Left ventricle myocardium inferior (tissue), 1 donor: Measurements from ENCODE around the gene EXOSC5. TPM values are rescaled to one million over a fixed set of nuclear protein-coding genes. Genes with fewer than 3 reads are reported as not detected.

ENCODE experiments used
- DNase-seq: peaks from one replicate; pipeline ENCODE4 v3.0.0-alpha.2; 2020
- H3K27ac ChIP-seq: fragments of 200-600 bp; replicated peaks from 2 replicates; pipeline ENCODE4 v1.8.0; 2021
- H3K27me3 ChIP-seq: fragments of 200-600 bp; 2 replicates; pipeline ENCODE4 v1.8.0; 2021; ENCODE audit warnings: low read depth
- H3K36me3 ChIP-seq: fragments of 200-600 bp; 2 replicates; pipeline ENCODE4 v1.8.0; 2021
- H3K4me1 ChIP-seq: fragments of 200-600 bp; 2 replicates; pipeline ENCODE4 v1.8.0; 2021
- H3K4me3 ChIP-seq: fragments of 200-600 bp; 2 replicates; pipeline ENCODE4 v1.8.0; 2021; ENCODE audit warnings: mild to moderate bottlenecking, moderate library complexity
- H3K9me3 ChIP-seq: fragments of 200-600 bp; replicated peaks from 2 replicates; pipeline ENCODE4 v1.8.0; 2021
- intact Hi-C: fragments of 100-400 bp; cut with micrococcal nuclease; formaldehyde crosslinking; loops from one replicate; pipeline ENCODE4 v1.11.0; 2022
- total RNA-seq: library from RNA; stranded (reverse); fragmentation: NEBNext Ultra II Directional; extraction: Animal tissue kit (Norgen Biotek cat#: 25700); gene quantifications from one replicate; pipeline ENCODE4 v1.2.1, GENCODE V29; 2021
- TF ChIP-seq, protein P1 (sequence below): fragments of 200-600 bp; IDR thresholded peaks from 2 replicates; pipeline ENCODE4 v1.8.0; 2021; ENCODE audit warnings: antibody characterized with exemption, mild to moderate bottlenecking, borderline replicate concordance
- donor health status: DM: no; HTN: yes; CAD: no; lungs with severe emphysema.

Gene EXOSC5
- total RNA-seq, 1 donor from 2014 or later, result 17.4 TPM

DNA sequence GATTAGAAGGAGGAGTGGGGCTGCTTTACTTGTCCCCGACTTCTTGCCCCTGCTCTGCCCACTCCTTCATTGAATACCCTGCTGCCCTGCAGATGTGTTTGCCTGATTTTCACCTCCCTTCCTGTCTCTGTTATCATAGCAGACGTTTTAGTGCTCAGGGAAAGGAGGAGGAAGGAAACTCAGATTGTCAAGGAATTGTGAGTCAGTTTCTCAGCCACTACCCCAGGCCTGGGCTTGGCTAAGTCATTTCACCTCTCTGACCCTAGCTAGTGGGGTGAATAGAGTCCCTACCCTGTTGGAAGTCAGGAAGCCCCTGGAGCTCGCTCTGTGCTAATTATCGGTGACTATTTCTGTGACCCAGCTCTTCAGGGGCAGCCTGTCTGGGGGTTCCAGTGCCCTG lies 4.3 kb upstream of the EXOSC5 start:
- intact Hi-C loops, result no loop called here
- peaks cover 5% of the 10 kb centered on the region for H3K36me3 ChIP-seq
- no peak overlapping the region for H3K4me3 ChIP-seq
- no peaks in the 10 kb centered on the region for H3K27me3 ChIP-seq
- H3K27ac ChIP-seq, result peak overlapping the region; percentile 87
- peaks cover 93% of the 10 kb centered on the region for H3K4me1 ChIP-seq
- TF ChIP-seq, protein P1, sequence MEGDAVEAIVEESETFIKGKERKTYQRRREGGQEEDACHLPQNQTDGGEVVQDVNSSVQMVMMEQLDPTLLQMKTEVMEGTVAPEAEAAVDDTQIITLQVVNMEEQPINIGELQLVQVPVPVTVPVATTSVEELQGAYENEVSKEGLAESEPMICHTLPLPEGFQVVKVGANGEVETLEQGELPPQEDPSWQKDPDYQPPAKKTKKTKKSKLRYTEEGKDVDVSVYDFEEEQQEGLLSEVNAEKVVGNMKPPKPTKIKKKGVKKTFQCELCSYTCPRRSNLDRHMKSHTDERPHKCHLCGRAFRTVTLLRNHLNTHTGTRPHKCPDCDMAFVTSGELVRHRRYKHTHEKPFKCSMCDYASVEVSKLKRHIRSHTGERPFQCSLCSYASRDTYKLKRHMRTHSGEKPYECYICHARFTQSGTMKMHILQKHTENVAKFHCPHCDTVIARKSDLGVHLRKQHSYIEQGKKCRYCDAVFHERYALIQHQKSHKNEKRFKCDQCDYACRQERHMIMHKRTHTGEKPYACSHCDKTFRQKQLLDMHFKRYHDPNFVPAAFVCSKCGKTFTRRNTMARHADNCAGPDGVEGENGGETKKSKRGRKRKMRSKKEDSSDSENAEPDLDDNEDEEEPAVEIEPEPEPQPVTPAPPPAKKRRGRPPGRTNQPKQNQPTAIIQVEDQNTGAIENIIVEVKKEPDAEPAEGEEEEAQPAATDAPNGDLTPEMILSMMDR, result no peak
- H3K9me3 ChIP-seq, result no peaks in the 10 kb centered on the region
- DNase-seq, result no peak

DNA sequence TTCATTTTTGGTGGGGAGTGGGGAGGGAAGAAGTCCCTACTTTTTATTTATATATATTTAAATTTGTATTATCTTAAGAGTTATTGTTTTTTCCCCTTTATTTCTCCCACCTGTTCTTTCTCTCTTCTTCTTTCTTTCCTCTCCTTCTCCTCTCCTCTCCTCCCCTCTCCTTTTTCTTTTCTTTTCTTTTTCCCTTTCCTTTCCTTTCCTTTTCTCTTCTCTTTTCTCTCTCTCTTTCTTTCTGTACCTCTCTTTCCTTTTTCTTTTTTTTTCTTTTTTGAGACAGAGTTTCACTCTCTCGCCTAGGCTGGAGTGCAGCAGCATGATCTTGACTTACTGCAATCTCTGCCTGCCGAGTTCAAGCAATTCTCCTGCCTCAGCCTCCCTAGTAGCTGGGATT lies 2.4 kb upstream of the EXOSC5 start:
- Histone ChIP-seq H3K27ac (peak overlapping the region; percentile 96), H3K36me3 (peaks cover 5% of the 10 kb centered on the region), H3K9me3 (no peaks in the 10 kb centered on the region), H3K27me3 (no peaks in the 10 kb centered on the region), H3K4me3 (no peak overlapping the region), H3K4me1 (peaks cover 83% of the 10 kb centered on the region)
- intact Hi-C loops, result no loop called here
- TF ChIP-seq, protein P1, result no peak
- no peak for DNase-seq

DNA sequence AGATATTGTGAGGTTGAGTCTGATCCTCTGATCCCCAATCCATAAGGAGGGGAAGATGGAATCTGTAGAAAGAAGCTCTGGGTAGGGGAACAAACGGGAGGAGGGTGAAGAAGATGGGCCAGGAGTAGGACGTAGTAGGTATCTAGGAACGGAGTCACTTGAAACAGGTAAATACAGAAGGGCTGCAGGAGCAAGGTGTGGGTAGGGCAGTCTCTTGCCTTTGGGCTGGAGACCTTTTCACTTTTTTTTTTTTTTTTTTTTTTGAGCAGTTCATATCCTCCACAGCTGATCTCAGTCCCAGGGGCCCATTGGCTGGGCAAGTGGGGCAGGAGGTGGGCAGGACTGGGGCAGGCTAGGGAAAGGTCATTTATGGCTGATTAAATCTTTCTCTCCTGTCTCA lies 1.9 kb upstream of the EXOSC5 start:
- Histone ChIP-seq H3K4me1 (peaks cover 79% of the 10 kb centered on the region), H3K27me3 (no peaks in the 10 kb centered on the region), H3K9me3 (no peaks in the 10 kb centered on the region), H3K4me3 (peak overlapping the region; percentile 99), H3K27ac (peak overlapping the region; percentile 96), H3K36me3 (peaks cover 5% of the 10 kb centered on the region)
- TF ChIP-seq, protein P1, result no peak
- intact Hi-C loops, result no loop called here
- no peak for DNase-seq

DNA sequence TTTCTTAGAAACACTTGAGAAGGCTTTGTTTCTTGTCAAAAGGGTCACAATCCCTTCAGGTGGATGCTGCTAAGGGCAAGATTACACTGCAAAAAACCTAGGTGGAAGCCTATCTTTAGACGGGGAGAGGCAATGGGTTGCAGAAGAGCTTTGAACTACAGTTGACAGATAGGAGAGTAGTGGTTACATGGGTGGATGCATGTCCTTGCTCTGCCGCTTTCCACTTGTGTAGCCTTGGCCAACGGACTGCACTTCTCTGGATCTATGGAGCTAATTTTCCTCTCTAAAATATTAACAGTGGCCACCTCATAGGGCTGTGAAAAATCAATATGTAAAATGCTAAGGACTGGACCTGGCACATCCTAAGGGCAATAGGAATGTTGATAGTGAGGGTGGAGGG lies 1.4 kb upstream of the EXOSC5 start:
- Histone ChIP-seq H3K27me3 (no peaks in the 10 kb centered on the region), H3K9me3 (no peaks in the 10 kb centered on the region), H3K36me3 (peaks cover 5% of the 10 kb centered on the region), H3K27ac (peak overlapping the region; percentile 96), H3K4me3 (peak overlapping the region; percentile 99), H3K4me1 (peaks cover 74% of the 10 kb centered on the region)
- intact Hi-C loops, result no loop called here
- TF ChIP-seq, protein P1, result no peak
- DNase-seq, result no peak

DNA sequence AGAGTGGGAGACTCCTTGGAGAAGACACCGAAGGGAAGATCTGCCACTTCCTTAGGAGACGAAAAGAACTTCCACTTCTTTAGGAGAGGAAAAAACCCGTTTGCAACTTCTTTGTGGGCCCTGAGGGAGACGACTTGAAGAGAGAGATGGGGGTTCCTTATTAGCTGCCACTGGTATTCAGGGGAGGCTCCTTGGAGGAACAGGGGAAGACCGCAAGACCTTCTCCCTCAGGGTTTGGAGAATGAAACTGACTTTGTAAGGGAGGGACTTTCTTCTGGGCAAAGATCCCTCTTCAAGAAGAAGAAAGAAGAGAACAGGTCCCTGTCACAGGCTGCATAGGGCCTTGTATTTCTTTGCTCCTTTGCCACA lies 875 bp upstream of the EXOSC5 start:
- Histone ChIP-seq H3K4me1 (peaks cover 68% of the 10 kb centered on the region), H3K9me3 (no peaks in the 10 kb centered on the region), H3K36me3 (peaks cover 5% of the 10 kb centered on the region), H3K27me3 (no peaks in the 10 kb centered on the region), H3K27ac (peak overlapping the region; percentile 96), H3K4me3 (peak overlapping the region; percentile 99)
- DNase-seq, result no peak
- intact Hi-C loops, result no loop called here
- TF ChIP-seq, protein P1, result no peak

DNA sequence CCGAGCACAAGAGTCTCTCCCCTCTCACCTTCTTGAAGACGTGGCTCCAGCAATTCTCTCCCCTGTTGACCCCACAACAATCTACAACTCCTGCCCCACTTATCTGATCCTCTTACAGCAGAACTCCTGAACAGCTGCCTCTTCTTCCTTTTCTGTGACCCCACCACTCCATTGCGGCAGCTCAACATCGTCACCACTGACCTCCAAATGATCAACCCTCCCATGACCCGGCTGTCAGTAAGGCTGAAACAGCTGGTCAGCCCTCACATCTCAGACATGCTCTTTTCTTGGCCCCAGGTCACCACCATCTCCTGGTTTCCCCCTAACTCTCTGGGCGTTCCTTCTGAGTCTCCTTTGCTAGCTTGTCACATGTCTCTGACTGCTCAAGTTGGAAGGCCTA lies 1.8 kb downstream of the EXOSC5 start:
- Histone ChIP-seq H3K27me3 (no peaks in the 10 kb centered on the region), H3K4me3 (no peak overlapping the region), H3K4me1 (peaks cover 48% of the 10 kb centered on the region), H3K9me3 (no peaks in the 10 kb centered on the region), H3K36me3 (peaks cover 24% of the 10 kb centered on the region), H3K27ac (no peak overlapping the region)
- DNase-seq, result no peak
- intact Hi-C loops, result no loop called here
- TF ChIP-seq, protein P1, result no peak
